Measurements from ENCODE around the gene FAM193A.

DNA sequence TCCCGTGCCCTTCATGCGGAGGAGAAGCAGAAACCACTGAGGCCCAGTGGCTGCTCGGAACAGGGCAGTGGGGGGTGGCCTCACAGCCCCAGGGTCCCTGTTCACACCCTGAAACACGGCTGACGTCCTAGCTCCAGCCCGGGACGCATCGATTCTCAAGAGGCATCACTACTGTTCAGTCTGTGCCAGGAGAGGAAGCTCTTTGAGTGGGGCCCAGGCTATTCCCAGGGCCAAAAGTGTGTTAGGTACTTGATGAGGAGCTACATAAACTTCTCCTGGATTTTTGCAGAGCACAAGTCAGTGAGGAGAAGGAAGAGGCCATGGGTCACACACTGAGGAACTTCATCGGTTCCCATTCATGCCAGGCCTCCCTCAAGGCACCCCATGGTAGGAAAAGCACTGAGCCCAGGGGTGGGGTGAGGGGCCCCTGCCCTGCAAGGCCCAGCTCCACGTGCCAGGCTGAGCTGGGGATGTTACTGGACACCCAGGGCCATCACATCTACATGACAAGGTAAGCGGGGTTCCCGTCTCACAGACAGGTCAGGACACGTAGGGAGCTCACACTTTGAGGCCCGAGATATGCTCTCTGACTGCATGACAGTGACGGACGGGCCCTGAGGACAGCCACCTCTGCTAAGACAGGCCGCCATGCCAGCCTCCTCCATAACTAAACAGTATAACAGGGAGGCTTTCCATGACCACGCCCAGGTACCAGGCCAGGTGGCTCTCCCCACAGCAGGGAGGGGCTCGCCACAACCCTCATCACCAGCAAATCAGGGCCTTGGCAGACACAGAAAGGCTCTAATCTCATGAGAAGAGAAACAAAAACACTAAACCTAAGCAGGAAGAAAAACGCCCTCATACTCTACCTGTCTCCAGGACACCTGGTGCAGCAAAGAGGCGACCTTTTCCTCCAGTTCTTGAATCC is 207.3 kb downstream of the FAM193A start:
- no peak for TF ChIP-seq EGR1 (IDR thresholded peaks at IDR 0.05)
- no peak for TF ChIP-seq RAD21 (IDR thresholded peaks at IDR 0.05; ENCODE audit: low read depth)
- no peak for TF ChIP-seq YY1 (IDR thresholded peaks at IDR 0.05; ENCODE audit: low read depth)
- TF ChIP-seq, protein P1, sequence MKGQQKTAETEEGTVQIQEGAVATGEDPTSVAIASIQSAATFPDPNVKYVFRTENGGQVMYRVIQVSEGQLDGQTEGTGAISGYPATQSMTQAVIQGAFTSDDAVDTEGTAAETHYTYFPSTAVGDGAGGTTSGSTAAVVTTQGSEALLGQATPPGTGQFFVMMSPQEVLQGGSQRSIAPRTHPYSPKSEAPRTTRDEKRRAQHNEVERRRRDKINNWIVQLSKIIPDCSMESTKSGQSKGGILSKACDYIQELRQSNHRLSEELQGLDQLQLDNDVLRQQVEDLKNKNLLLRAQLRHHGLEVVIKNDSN (IDR thresholded peaks at IDR 0.05), result no peak
- TF ChIP-seq TEAD4 (IDR thresholded peaks at IDR 0.05), result no peak

All from Ishikawa (cell line).